LNCAP (cell line): ENCODE results near the gene RNF5.

Source experiments
- CTCF ChIP-seq: fragments of 450-650 bp; IDR thresholded peaks from 2 replicates; pipeline ENCODE4 v1.5.1; 2017; ENCODE audit warnings: mild to moderate bottlenecking

RNF5 gene

GRCh38 chr6:32222333-32223230 is 44.4 kb downstream of the RNF5 start:
- TF ChIP-seq CTCF, result no peak

GRCh38 chr6:32223258-32224235 is 45.3 kb downstream of the RNF5 start, which contains the start of gene NOTCH4:
Gene NOTCH4 (minus strand): TSS chr6:32224067. CDS start chr6:32223928, 139 bp downstream.
- TF ChIP-seq CTCF, result no peak

GRCh38 chr6:32224696-32225095 is 46.5 kb downstream of the RNF5 start:
- TF ChIP-seq CTCF, result no peak

GRCh38 chr6:32226434-32226833 is 48.2 kb downstream of the RNF5 start:
- TF ChIP-seq CTCF, result no peak
